ENCODE results near the gene TDRKH. TPM values are rescaled to one million over a fixed set of nuclear protein-coding genes. Genes with fewer than 3 reads are reported as not detected.

TDRKH gene
- total and polyA plus RNA-seq, 2 of the 13 experiments (the other 11 are each of a cell fraction or from before 2014, with no cell fraction given), result 3.9 to 5.4 TPM

GRCh38 chr1:151790071-151790939, at the start of gene TDRKH (continued):
- TF ChIP-seq ZNF274 (CRISPR knock-in tag; IDR thresholded peaks at IDR 0.05) (peak; percentile 54; the same call in 1 of the 2 replicates), ZNF83 (CRISPR knock-in tag; IDR thresholded peaks at IDR 0.05; ENCODE audit: borderline replicate concordance) (peak; percentile 89; the same call in 1 of the 2 replicates), SALL2 (CRISPR knock-in tag; IDR thresholded peaks at IDR 0.05) (peak; percentile 72; the same call in 1 of the 2 replicates), ZNF569 (CRISPR knock-in tag; IDR thresholded peaks at IDR 0.05; ENCODE audit: borderline replicate concordance) (no peak), TCF7 (IDR thresholded peaks at IDR 0.05; ENCODE audit: low read depth) (no peak), STAT5B (CRISPR knock-in tag; IDR thresholded peaks at IDR 0.05) (0 out of 2 replicates have a peak, but pooled peaks have one; percentile 49), ZBTB3 (CRISPR knock-in tag; IDR thresholded peaks at IDR 0.05; ENCODE audit: borderline replicate concordance, low read depth) (no peak), GATAD1 (CRISPR knock-in tag; IDR thresholded peaks at IDR 0.05) (peak; percentile 78), ZNF674 (CRISPR knock-in tag; IDR thresholded peaks at IDR 0.05; ENCODE audit: low read depth) (0 out of 2 replicates have a peak, but pooled peaks have one; percentile 67), GFI1 (CRISPR knock-in tag; IDR thresholded peaks at IDR 0.05; ENCODE audit: borderline replicate concordance) (peak; percentile 78), ZNF280D (CRISPR knock-in tag; IDR thresholded peaks at IDR 0.05) (peak; percentile 69; the same call in 1 of the 2 replicates), KMT2A (CRISPR knock-in tag; IDR thresholded peaks at IDR 0.05) (peak; percentile 50), ZNF441 (CRISPR knock-in tag; IDR thresholded peaks at IDR 0.05; ENCODE audit: borderline replicate concordance) (0 out of 2 replicates have a peak, but pooled peaks have one; percentile 45), MTA1 (CRISPR knock-in tag; IDR thresholded peaks at IDR 0.05; ENCODE audit: borderline replicate concordance) (peak; percentile 51; the same call in 1 of the 2 replicates), ZNF749 (CRISPR knock-in tag; IDR thresholded peaks at IDR 0.05; ENCODE audit: borderline replicate concordance) (0 out of 2 replicates have a peak, but pooled peaks have one; percentile 62), SPEN (CRISPR knock-in tag; IDR thresholded peaks at IDR 0.05; ENCODE audit: low read depth) (peak; percentile 80), HCFC1 (IDR thresholded peaks at IDR 0.05; ENCODE audit: low read depth, low read length) (no peak), NR2C2 (CRISPR knock-in tag; IDR thresholded peaks at IDR 0.05; ENCODE audit: borderline replicate concordance) (peak; percentile 43; the same call in 1 of the 2 replicates), SP5 (CRISPR knock-in tag; IDR thresholded peaks at IDR 0.05; ENCODE audit: borderline replicate concordance, low read depth) (peak; percentile 55; the same call in 1 of the 2 replicates)
- TF ChIP-seq, protein P1, sequence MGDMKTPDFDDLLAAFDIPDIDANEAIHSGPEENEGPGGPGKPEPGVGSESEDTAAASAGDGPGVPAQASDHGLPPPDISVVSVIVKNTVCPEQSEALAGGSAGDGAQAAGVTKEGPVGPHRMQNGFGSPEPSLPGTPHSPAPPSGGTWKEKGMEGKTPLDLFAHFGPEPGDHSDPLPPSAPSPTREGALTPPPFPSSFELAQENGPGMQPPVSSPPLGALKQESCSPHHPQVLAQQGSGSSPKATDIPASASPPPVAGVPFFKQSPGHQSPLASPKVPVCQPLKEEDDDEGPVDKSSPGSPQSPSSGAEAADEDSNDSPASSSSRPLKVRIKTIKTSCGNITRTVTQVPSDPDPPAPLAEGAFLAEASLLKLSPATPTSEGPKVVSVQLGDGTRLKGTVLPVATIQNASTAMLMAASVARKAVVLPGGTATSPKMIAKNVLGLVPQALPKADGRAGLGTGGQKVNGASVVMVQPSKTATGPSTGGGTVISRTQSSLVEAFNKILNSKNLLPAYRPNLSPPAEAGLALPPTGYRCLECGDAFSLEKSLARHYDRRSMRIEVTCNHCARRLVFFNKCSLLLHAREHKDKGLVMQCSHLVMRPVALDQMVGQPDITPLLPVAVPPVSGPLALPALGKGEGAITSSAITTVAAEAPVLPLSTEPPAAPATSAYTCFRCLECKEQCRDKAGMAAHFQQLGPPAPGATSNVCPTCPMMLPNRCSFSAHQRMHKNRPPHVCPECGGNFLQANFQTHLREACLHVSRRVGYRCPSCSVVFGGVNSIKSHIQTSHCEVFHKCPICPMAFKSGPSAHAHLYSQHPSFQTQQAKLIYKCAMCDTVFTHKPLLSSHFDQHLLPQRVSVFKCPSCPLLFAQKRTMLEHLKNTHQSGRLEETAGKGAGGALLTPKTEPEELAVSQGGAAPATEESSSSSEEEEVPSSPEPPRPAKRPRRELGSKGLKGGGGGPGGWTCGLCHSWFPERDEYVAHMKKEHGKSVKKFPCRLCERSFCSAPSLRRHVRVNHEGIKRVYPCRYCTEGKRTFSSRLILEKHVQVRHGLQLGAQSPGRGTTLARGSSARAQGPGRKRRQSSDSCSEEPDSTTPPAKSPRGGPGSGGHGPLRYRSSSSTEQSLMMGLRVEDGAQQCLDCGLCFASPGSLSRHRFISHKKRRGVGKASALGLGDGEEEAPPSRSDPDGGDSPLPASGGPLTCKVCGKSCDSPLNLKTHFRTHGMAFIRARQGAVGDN (CRISPR knock-in tag; IDR thresholded peaks at IDR 0.05), result peak; percentile 97
